K562 (cell line): ENCODE results near the gene RAD50. TPM values are rescaled to one million over a fixed set of nuclear protein-coding genes. Genes with fewer than 3 reads are reported as not detected.

ENCODE experiments used
- ARNT ChIP-seq, 2 experiments: fragments of 450-650 bp; IDR thresholded peaks; 2 replicates each; pipeline ENCODE4 v1.6.1; 2016; ENCODE audit warnings: mild to moderate bottlenecking in 1 of 2
- CHD1 ChIP-seq: fragments of 200-600 bp; sonication (generic); IDR thresholded peaks from one replicate; pipeline ENCODE4 v1.6.1; 2012; ENCODE audit warnings: mild to moderate bottlenecking, moderate library complexity, low read length, inconsistent platforms
- FOXA3 ChIP-seq, 2 experiments: fragments of 450-650 bp in 1 of 2; sonication (generic) in 1 of 2; formaldehyde crosslinking; IDR thresholded peaks in 1 of 2; conservative IDR thresholded peaks in 1 of 2; 2 replicates each; pipeline versions ENCODE4 v1.4.0 to v1.8.0; 2020 to 2022; ENCODE audit warnings: mild to moderate bottlenecking in 2 of 2, missing genetic modification reagents in 1 of 2
- KAT7 ChIP-seq: sonication (generic); formaldehyde crosslinking; IDR thresholded peaks from 2 replicates; pipeline ENCODE4 v1.8.0; 2022; ENCODE audit warnings: missing genetic modification reagents, mild to moderate bottlenecking, borderline replicate concordance
- NFE2L1 ChIP-seq: fragments of 450-650 bp; IDR thresholded peaks from 2 replicates; pipeline ENCODE4 v1.6.1; 2016; ENCODE audit warnings: missing genetic modification characterization, low read depth, mild to moderate bottlenecking, missing compliant biosample characterization, moderate library complexity, borderline replicate concordance
- SAP30 ChIP-seq: fragments of 200-600 bp; sonication (generic); IDR thresholded peaks from 2 replicates; pipeline ENCODE4 v1.6.1; 2012; ENCODE audit warnings: borderline replicate concordance, low read depth, mild to moderate bottlenecking, moderate library complexity, low read length, control low read depth, inconsistent platforms; ENCODE audit not compliant: insufficient read depth, poor library complexity, severe bottlenecking
- TAF7 ChIP-seq: fragments of 450-650 bp; IDR thresholded peaks from 2 replicates; pipeline ENCODE4 v1.6.1; 2016; ENCODE audit warnings: missing genetic modification characterization, missing compliant biosample characterization
- YY1 ChIP-seq, 3 experiments: IDR thresholded peaks; 2 replicates each; pipeline ENCODE4 v1.6.1; 2011; ENCODE audit warnings: low read length in 2 of 3, mild to moderate bottlenecking in 2 of 3, moderate library complexity in 2 of 3, borderline replicate concordance in 1 of 3, control low read depth in 1 of 3, low read depth in 1 of 3; ENCODE audit not compliant: insufficient read depth in 3 of 3, insufficient replicate concordance in 2 of 3, control insufficient read depth in 1 of 3, insufficient read length in 1 of 3; ENCODE audit errors: extremely low read depth in 1 of 3
- ZFPM2 ChIP-seq: fragments of 250-450 bp; sonication (Bioruptor Pico); IDR thresholded peaks from 2 replicates; pipeline ENCODE4 v1.5.1; 2022; ENCODE audit warnings: mild to moderate bottlenecking
- ZNF224 ChIP-seq: sonication (generic); formaldehyde crosslinking; IDR thresholded peaks from 2 replicates; pipeline ENCODE4 v1.8.0; 2022; ENCODE audit warnings: mild to moderate bottlenecking, missing genetic modification reagents
- ZNF561 ChIP-seq: fragments of 450-650 bp; formaldehyde crosslinking; conservative IDR thresholded peaks from 2 replicates; pipeline ENCODE4 v1.4.0; 2020; ENCODE audit warnings: mild to moderate bottlenecking, moderate library complexity
- ZNF766 ChIP-seq: fragments of 200-800 bp; sonication (Bioruptor generic); conservative IDR thresholded peaks from 2 replicates; pipeline ENCODE4 v1.6.1; 2016; ENCODE audit warnings: missing genetic modification characterization, missing compliant biosample characterization
- polyA plus RNA-seq, 8 experiments: library from polyadenylated mRNA; depleted of rRNA in 4 of 8; stranded (reverse) in 5 of 8; unstranded in 3 of 8; fragments of >200 nt; fragmentation: Nextera tagmentation in 2 of 8; fragmentation: Illumina TruSeq in 1 of 8; extraction: Ambion mirVana in 2 of 8; extraction: Trizol in 1 of 8; gene quantifications; 2 replicates each; pipeline versions ENCODE4 v1.2.1 to v1.2.3, GENCODE V29; 2011 to 2014; ENCODE audit warnings: inconsistent platforms in 1 of 8, missing spikeins in 1 of 8
- total RNA-seq, 7 experiments: library from RNA; depleted of rRNA in 6 of 7; stranded (reverse); fragments of >200 nt in 6 of 7; fragmentation: Illumina TruSeq in 2 of 7; extraction: Trizol in 2 of 7; gene quantifications; 2 replicates each; pipeline versions ENCODE4 v1.2.1 to v1.2.3, GENCODE V29; 2011 to 2021; ENCODE audit warnings: low replicate concordance in 1 of 7
- TF ChIP-seq, protein P1 (sequence below), 2 experiments: IDR thresholded peaks; 2 replicates each; pipeline ENCODE4 v1.6.1; 2012; ENCODE audit warnings: improper control_type of control experiment in 2 of 2, low read depth in 2 of 2, low read length in 2 of 2, borderline replicate concordance in 1 of 2
- TF ChIP-seq, protein P2 (sequence below): sonication (generic); formaldehyde crosslinking; IDR thresholded peaks from 2 replicates; pipeline ENCODE4 v1.8.0; 2022; ENCODE audit warnings: mild to moderate bottlenecking, low read depth, missing genetic modification reagents
- TF ChIP-seq, protein P3 (sequence below), 3 experiments: fragments of 200-800 bp in 1 of 3; sonication (Bioruptor generic) in 1 of 3; sonication (generic) in 1 of 3; formaldehyde crosslinking in 1 of 3; IDR thresholded peaks; 2 replicates each; pipeline versions ENCODE4 v1.6.1 to v1.8.0; 2016 to 2022; ENCODE audit warnings: mild to moderate bottlenecking in 2 of 3, missing compliant biosample characterization in 2 of 3, missing genetic modification characterization in 2 of 3, missing genetic modification reagents in 1 of 3

The RAD50 gene
- total and polyA plus RNA-seq, 9 of the 15 experiments (the other 6 are each of a cell fraction or from before 2014, with no cell fraction given), result 15.3 to 74.2 (median 44.1) TPM

DNA sequence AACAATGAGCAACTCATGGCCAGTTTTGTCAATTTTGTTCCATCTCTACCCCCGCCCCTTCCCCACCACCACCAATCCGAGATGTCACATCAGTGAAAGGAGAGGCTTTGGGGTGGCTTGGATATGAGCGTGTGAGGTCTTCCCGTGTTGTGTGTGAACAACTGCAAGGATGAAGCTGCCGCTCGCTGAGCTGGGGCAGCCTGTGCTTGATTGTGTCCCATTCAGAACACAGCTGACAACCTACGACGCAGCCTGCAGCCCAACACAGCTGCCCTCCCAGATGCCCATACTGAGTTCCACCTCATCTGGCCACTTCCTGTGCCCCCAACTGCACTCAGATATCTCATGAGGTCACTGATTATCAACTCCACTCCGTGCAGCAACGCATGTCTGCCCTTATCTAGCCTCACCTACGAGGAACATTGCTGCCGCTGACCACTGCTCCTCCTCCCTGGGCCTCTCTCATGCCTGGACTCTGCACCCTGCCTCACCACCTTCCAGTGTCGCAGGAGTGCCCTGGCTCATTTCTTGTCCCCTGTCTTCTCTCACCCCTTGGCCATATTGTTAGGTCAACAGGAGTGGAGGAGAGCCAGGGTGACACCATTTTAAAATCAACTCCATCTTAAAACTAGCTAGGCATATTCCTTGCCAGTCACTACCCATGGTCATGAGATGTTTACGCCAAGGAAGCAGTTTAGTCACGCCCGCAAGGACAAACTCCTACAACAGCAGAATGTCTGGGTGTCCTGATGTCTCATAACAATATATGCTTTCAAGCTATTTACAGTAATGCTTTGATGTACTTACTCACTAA is 109.7 kb downstream of the RAD50 start (continued):
- TF ChIP-seq ZNF561 (CRISPR knock-in tag), result peak; percentile 89
- peak; percentile 78 for TF ChIP-seq NFE2L1 (tag)
- TF ChIP-seq, protein P1, sequence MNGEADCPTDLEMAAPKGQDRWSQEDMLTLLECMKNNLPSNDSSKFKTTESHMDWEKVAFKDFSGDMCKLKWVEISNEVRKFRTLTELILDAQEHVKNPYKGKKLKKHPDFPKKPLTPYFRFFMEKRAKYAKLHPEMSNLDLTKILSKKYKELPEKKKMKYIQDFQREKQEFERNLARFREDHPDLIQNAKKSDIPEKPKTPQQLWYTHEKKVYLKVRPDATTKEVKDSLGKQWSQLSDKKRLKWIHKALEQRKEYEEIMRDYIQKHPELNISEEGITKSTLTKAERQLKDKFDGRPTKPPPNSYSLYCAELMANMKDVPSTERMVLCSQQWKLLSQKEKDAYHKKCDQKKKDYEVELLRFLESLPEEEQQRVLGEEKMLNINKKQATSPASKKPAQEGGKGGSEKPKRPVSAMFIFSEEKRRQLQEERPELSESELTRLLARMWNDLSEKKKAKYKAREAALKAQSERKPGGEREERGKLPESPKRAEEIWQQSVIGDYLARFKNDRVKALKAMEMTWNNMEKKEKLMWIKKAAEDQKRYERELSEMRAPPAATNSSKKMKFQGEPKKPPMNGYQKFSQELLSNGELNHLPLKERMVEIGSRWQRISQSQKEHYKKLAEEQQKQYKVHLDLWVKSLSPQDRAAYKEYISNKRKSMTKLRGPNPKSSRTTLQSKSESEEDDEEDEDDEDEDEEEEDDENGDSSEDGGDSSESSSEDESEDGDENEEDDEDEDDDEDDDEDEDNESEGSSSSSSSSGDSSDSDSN (IDR thresholded peaks at IDR 0.05; ENCODE audit: borderline replicate concordance in 1 of 2, low read depth in 2 of 2, low read length in 2 of 2), result no peak
- peak; percentile 98 for TF ChIP-seq ZNF766 (CRISPR knock-in tag)
- peak in 2 of 3 experiments; percentile 0 to 49 for TF ChIP-seq YY1 (IDR thresholded peaks at IDR 0.05; ENCODE audit: borderline replicate concordance in 1 of 3, control insufficient read depth in 1 of 3, extremely low read depth in 1 of 3, insufficient read depth in 3 of 3, insufficient read length in 1 of 3, insufficient replicate concordance in 2 of 3, low read depth in 1 of 3, low read length in 2 of 3)
- TF ChIP-seq ZNF224, result no peak
- 0 out of 4 replicates have a peak, but pooled peaks of 1 of the 2 experiments have one; percentile 14 for TF ChIP-seq FOXA3 (CRISPR knock-in tag; conservative IDR thresholded peaks at IDR 0.05 in 1 of 2, IDR thresholded peaks at IDR 0.05 in 1 of 2)
- TF ChIP-seq CHD1, result no peak
- TF ChIP-seq TAF7 (tag), result peak; percentile 82
- peak; percentile 98 for TF ChIP-seq KAT7 (CRISPR knock-in tag)
- TF ChIP-seq SAP30, result no peak
- TF ChIP-seq, protein P2, sequence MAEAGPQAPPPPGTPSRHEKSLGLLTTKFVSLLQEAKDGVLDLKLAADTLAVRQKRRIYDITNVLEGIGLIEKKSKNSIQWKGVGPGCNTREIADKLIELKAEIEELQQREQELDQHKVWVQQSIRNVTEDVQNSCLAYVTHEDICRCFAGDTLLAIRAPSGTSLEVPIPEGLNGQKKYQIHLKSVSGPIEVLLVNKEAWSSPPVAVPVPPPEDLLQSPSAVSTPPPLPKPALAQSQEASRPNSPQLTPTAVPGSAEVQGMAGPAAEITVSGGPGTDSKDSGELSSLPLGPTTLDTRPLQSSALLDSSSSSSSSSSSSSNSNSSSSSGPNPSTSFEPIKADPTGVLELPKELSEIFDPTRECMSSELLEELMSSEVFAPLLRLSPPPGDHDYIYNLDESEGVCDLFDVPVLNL (CRISPR knock-in tag), result no peak
- TF ChIP-seq ARNT (IDR thresholded peaks at IDR 0.05), result 0 out of 4 replicates have a peak, but pooled peaks of 1 of the 2 experiments have one; percentile 45
- TF ChIP-seq, protein P3, sequence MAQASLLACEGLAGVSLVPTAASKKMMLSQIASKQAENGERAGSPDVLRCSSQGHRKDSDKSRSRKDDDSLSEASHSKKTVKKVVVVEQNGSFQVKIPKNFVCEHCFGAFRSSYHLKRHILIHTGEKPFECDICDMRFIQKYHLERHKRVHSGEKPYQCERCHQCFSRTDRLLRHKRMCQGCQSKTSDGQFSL (CRISPR knock-in tag; IDR thresholded peaks at IDR 0.05), result no peak
- TF ChIP-seq, protein P3 (tag; IDR thresholded peaks at IDR 0.05), result peak in 1 of 2 experiments; percentile 97; a peak in 2 of 4 replicates
- TF ChIP-seq ZFPM2 (CRISPR knock-in tag), result peak; percentile 87; the same call in 1 of the 2 replicates
